Heart right ventricle (tissue), 16 donors: ENCODE data around the gene LARP6. TPM values are rescaled to one million over a fixed set of nuclear protein-coding genes. Genes with fewer than 3 reads are reported as not detected.

Experiments used
- ATAC-seq, 8 donors: fragments of 200-7000 bp; cut with Tn5 transposase; one replicate each; pipeline ENCODE4 v1.9.1; 2020; ENCODE audit warnings: mild to moderate bottlenecking in 8 of 8, moderate library complexity in 8 of 8, moderate number of reproducible peaks in 1 of 8
- DNase-seq, 2 donors: peaks; one replicate each; pipeline ENCODE4 v3.0.0-alpha.2; 2020
- H3K27ac ChIP-seq, 10 donors: fragments of 200-600 bp; sonication (generic) in 2 of 10; one replicate each; pipeline versions ENCODE4 v1.5.0 to v1.8.0; 2020 to 2022; ENCODE audit warnings: mild to moderate bottlenecking in 3 of 10
- H3K27me3 ChIP-seq, 7 donors: fragments of 200-600 bp; one replicate each; pipeline ENCODE4 v1.8.0; 2021 to 2022; ENCODE audit warnings: mild to moderate bottlenecking in 2 of 7
- H3K36me3 ChIP-seq, 9 donors: fragments of 200-600 bp; sonication (generic) in 1 of 9; one replicate each; pipeline versions ENCODE4 v1.5.0 to v1.8.0; 2020 to 2022; ENCODE audit warnings: mild to moderate bottlenecking in 2 of 9
- H3K4me1 ChIP-seq, 9 donors: fragments of 200-600 bp; sonication (generic) in 1 of 9; one replicate each; pipeline versions ENCODE4 v1.5.0 to v1.8.0; 2020 to 2022; ENCODE audit warnings: mild to moderate bottlenecking in 4 of 9
- H3K4me3 ChIP-seq, 10 donors: fragments of 200-600 bp; sonication (generic) in 2 of 10; one replicate each; pipeline versions ENCODE4 v1.5.0 to v1.8.0; 2020 to 2022; ENCODE audit warnings: mild to moderate bottlenecking in 7 of 10, moderate library complexity in 2 of 10
- H3K9me3 ChIP-seq, 11 donors: fragments of 200-600 bp in 10 of 11; sonication (generic) in 2 of 11; one replicate each; pipeline versions ENCODE4 v1.5.0 to v1.8.0; 2013 to 2022; ENCODE audit warnings: mild to moderate bottlenecking in 2 of 11, control low read depth in 1 of 11, moderate library complexity in 1 of 11
- CTCF ChIP-seq, 9 donors: fragments of 200-600 bp; sonication (generic) in 2 of 9; IDR thresholded peaks; one replicate each; pipeline versions ENCODE4 v1.5.0 to v1.8.0; 2021 to 2022; ENCODE audit warnings: antibody characterized with exemption in 9 of 9, mild to moderate bottlenecking in 5 of 9, moderate library complexity in 1 of 9
- WGBS, 2 donors: extraction: QIAGEN DNeasy Blood & Tissue Kit; methylation state at CpG; one replicate each; pipeline ENCODE4 v1.1.7; 2013; ENCODE audit warnings: inconsistent platforms in 1 of 2; 5-methylcytosine and 5-hydroxymethylcytosine counted together
- intact Hi-C, 10 donors: fragments of 100-400 bp; cut with DNase I; formaldehyde crosslinking; loops; one replicate each; pipeline versions ENCODE4 v1.11.1 to v1.14.2; 2022
- polyA plus RNA-seq, 2 donors: library from polyadenylated mRNA; stranded (reverse); fragments of 200-250 nt; gene quantifications; one replicate each; pipeline ENCODE4 v1.2.3, GENCODE V29; 2013
- total RNA-seq, 10 donors: library from RNA; stranded (reverse); fragmentation: NEBNext Ultra II Directional in 3 of 10; extraction: Animal tissue kit (Norgen Biotek cat#: 25700) in 3 of 10; gene quantifications; one replicate each; pipeline versions ENCODE4 v1.2.1 to v1.2.4, GENCODE V29; 2021 to 2023
- donor health status: Arrhythmogenic right ventricular cardiomyopathy.
- donor health status: ischemic (EF 13 %, LVEDD 7.1; RV severe dilation, severe dysfunction).
- donor health status: healthy with polysubstance abuse.
- donor health status: DM: no; HTN: yes; CAD: no.
- donor health status: DM: no; HTN: no; CAD: no.
- donor health status: ischemic (EF 25% LVEDD 6.9; RV normal size, moderate dysfunction).
- donor health status: ischemic (EF 25% LVEDD 5.7; RV mildly dilated, moderate dysfunction).
- donor health status: healthy.
- donor health status: DM: yes; HTN: yes; CAD: no.
- donor health status: Ischemic cardiomyopathy.
- donor health status: ischemic (EF 35%, LVEDD 5.7; RV mildly dilated, moderate dysfunction).
- donor health status: nonischemic (EF 11% LVEDD 7.7; RV severe dilation, severe dysfunction).
- donor health status: DM: yes; HTN: yes; CAD: no.
- donor health status: PGD.
- donor health status: ischemic (EF 29% LVEDD 5.4; RV normal size, mild dysfunction).
- donor health status: nonischemic (EF 23%, LVEDD 6.1; RV moderate dilation, normal function).

LARP6 gene
- total and polyA plus RNA-seq, 12 donors, result 22.8 to 86.2 (median 38.9) TPM

GRCh38 chr15:70826634-70827033 is 27.3 kb downstream of the LARP6 start:
- ATAC-seq, result peak in 4 of 8 donors; percentile 35 to 83 (median 56)
- no peak overlapping the region for H3K4me3 ChIP-seq
- H3K9me3 ChIP-seq, result no peaks in the 10 kb centered on the region
- TF ChIP-seq CTCF (IDR thresholded peaks at IDR 0.05), result no peak
- peaks cover 0 to 15% (median 0%) of the 10 kb centered on the region in 9 donors for H3K36me3 ChIP-seq
- H3K27ac ChIP-seq, result peak overlapping the region in 1 of 10 donors; percentile 36
- intact Hi-C loops, result loop anchor here in 8 of 10 donors (2.0 to 10.0 kb wide), 5 partner anchors 36 to 618 kb away; no protein-coding TSS in a partner anchor
- DNase-seq, result no peak
- no peaks in the 10 kb centered on the region for H3K27me3 ChIP-seq
- H3K4me1 ChIP-seq, result peaks cover 5 to 34% (median 19%) of the 10 kb centered on the region in 9 donors
- 46 to 53% methylated on average over 3 of the region's 3 CpGs for WGBS, 2 donors

- H3K36me3 ChIP-seq, result peaks cover 0 to 8% (median 0%) of the 10 kb centered on the region in 9 donors
- H3K4me3 ChIP-seq, result no peak overlapping the region
- no peak for TF ChIP-seq CTCF (IDR thresholded peaks at IDR 0.05)
- H3K9me3 ChIP-seq, result no peaks in the 10 kb centered on the region
- 90 to 95% methylated on average over 8 of the region's 8 CpGs for WGBS, 2 donors
- ATAC-seq, result no peak
- intact Hi-C loops, result loop anchor here (1.0 to 10.0 kb wide), 7 partner anchors 36 to 619 kb away; no protein-coding TSS in a partner anchor
- peaks cover 5 to 32% (median 17%) of the 10 kb centered on the region in 9 donors for H3K4me1 ChIP-seq
- H3K27ac ChIP-seq, result peak overlapping the region in 1 of 10 donors; percentile 0
- H3K27me3 ChIP-seq, result no peaks in the 10 kb centered on the region
- DNase-seq, result no peak
Measured at GRCh38 chr15:70825841-70826240, 28.1 kb downstream of the LARP6 start.

GRCh38 chr15:70823196-70823595 is 30.8 kb downstream of the LARP6 start:
- Histone ChIP-seq H3K4me3 (no peak overlapping the region), H3K4me1 (peaks cover 0 to 18% (median 6%) of the 10 kb centered on the region in 9 donors), H3K27ac (no peak overlapping the region), H3K9me3 (peaks cover 0 to 7% (median 0%) of the 10 kb centered on the region in 11 donors), H3K27me3 (no peaks in the 10 kb centered on the region), H3K36me3 (no peaks in the 10 kb centered on the region)
- intact Hi-C loops, result loop anchor here in 3 of 10 donors (5.0 to 10.0 kb wide), 3 partner anchors 289 to 622 kb away; no protein-coding TSS in a partner anchor
- no peak for TF ChIP-seq CTCF (IDR thresholded peaks at IDR 0.05)
- 62 to 63% methylated on average over 5 of the region's 5 CpGs for WGBS, 2 donors
- ATAC-seq, result no peak
- no peak for DNase-seq

- no peak overlapping the region for H3K27ac ChIP-seq
- peaks cover 0 to 7% (median 0%) of the 10 kb centered on the region in 11 donors for H3K9me3 ChIP-seq
- no peak for TF ChIP-seq CTCF (IDR thresholded peaks at IDR 0.05)
- peaks cover 0 to 6% (median 2%) of the 10 kb centered on the region in 9 donors for H3K4me1 ChIP-seq
- DNase-seq (no peak), ATAC-seq (no peak)
- no peaks in the 10 kb centered on the region for H3K27me3 ChIP-seq
- intact Hi-C loops, result loop anchor here in 3 of 10 donors (5.0 to 10.0 kb wide), 3 partner anchors 292 to 625 kb away; no protein-coding TSS in a partner anchor
- H3K36me3 ChIP-seq, result no peaks in the 10 kb centered on the region
- no peak overlapping the region for H3K4me3 ChIP-seq
Measured at GRCh38 chr15:70820214-70820613, 33.7 kb downstream of the LARP6 start.
